IMR-90 (cell line): ENCODE results near the gene DTX3L. TPM values are rescaled to one million over a fixed set of nuclear protein-coding genes. Genes with fewer than 3 reads are reported as not detected.
A peak's percentile ranks its signal among the peaks of the same experiment; 100 is the strongest.

Experiments
- ATAC-seq: fragments of 200-7000 bp; cut with Tn5 transposase; 2 replicates; pipeline ENCODE4 v1.9.1; 2020; ENCODE audit warnings: low read depth, mild to moderate bottlenecking, moderate library complexity
- BruUV-seq: library from RNA; stranded (reverse); fragments of 400-500 nt; replicated peaks from 2 replicates; lab custom pipeline; 2021; lab: Mats Ljungman, UMichigan
- CTCF ChIA-PET: fragments of 300-600 bp; formaldehyde crosslinking; extraction: SDS; loops from one replicate; lab custom pipeline; 2021; ENCODE audit warnings: antibody characterized with exemption; lab: Yijun Ruan, JAX
- POLR2A ChIA-PET: fragments of 300-600 bp; sonication (Branson Sonifier 250); formaldehyde crosslinking; loops from one replicate; lab custom pipeline; 2022; ENCODE audit warnings: antibody characterized with exemption; ENCODE audit not compliant: unreplicated experiment; lab: Charles Lee
- DNase-seq: peaks from one replicate; pipeline ENCODE4 v3.0.0; 2013
- H2AFZ ChIP-seq: replicated peaks from 2 replicates; pipeline ENCODE3; 2013; ENCODE audit warnings: low read length, mild to moderate bottlenecking; ENCODE audit not compliant: poor library complexity
- H2AK5ac ChIP-seq: 2 replicates; pipeline ENCODE4 v1.6.1; 2013; ENCODE audit warnings: low read depth, low read length, inconsistent platforms
- H2AK9ac ChIP-seq: replicated peaks from 2 replicates; pipeline ENCODE3; 2013; ENCODE audit warnings: mild to moderate bottlenecking, low read depth, low read length, moderate library complexity; ENCODE audit not compliant: poor library complexity
- H2BK120ac ChIP-seq: 2 replicates; pipeline ENCODE4 v1.6.1; 2013; ENCODE audit warnings: low read depth, low read length, inconsistent platforms
- H2BK15ac ChIP-seq: 3 replicates; pipeline ENCODE4 v1.6.1; 2013; ENCODE audit warnings: low read depth, low read length, inconsistent platforms
- H2BK20ac ChIP-seq: 2 replicates; pipeline ENCODE4 v1.6.1; 2013; ENCODE audit warnings: low read depth, mild to moderate bottlenecking, inconsistent platforms, low read length, moderate library complexity
- H2BK5ac ChIP-seq: 2 replicates; pipeline ENCODE4 v1.6.1; 2013; ENCODE audit warnings: mild to moderate bottlenecking, low read depth, low read length, inconsistent platforms; ENCODE audit not compliant: poor library complexity, severe bottlenecking
- H3K14ac ChIP-seq: replicated peaks from 2 replicates; pipeline ENCODE4 v1.6.1; 2013; ENCODE audit warnings: low read depth, low read length, inconsistent platforms
- H3K18ac ChIP-seq: 2 replicates; pipeline ENCODE4 v1.6.1; 2013; ENCODE audit warnings: low read depth, low read length, control low read depth
- H3K23ac ChIP-seq: 2 replicates; pipeline ENCODE4 v1.6.1; 2013; ENCODE audit warnings: low read depth, low read length, inconsistent platforms
- H3K27ac ChIP-seq: 2 replicates; pipeline ENCODE4 v1.5.1; 2013; ENCODE audit warnings: mild to moderate bottlenecking, control low read depth, low read length; ENCODE audit not compliant: insufficient read depth
- H3K27me3 ChIP-seq: 2 replicates; pipeline ENCODE4 v1.6.1; 2013; ENCODE audit warnings: low read length; ENCODE audit not compliant: control insufficient read depth, insufficient read depth
- H3K36me3 ChIP-seq: 2 replicates; pipeline ENCODE4 v1.6.1; 2013; ENCODE audit warnings: low read length, mixed read lengths; ENCODE audit not compliant: control insufficient read depth, insufficient read depth
- H3K4ac ChIP-seq: 2 replicates; pipeline ENCODE4 v1.6.1; 2013; ENCODE audit warnings: low read depth, low read length, inconsistent platforms
- H3K4me1 ChIP-seq: 2 replicates; pipeline ENCODE4 v1.6.1; 2013; ENCODE audit warnings: low read length, mixed read lengths; ENCODE audit not compliant: control insufficient read depth, insufficient read depth
- H3K4me2 ChIP-seq: 2 replicates; pipeline ENCODE4 v1.6.1; 2013; ENCODE audit warnings: low read depth, mild to moderate bottlenecking, control low read depth, low read length, moderate library complexity
- H3K4me3 ChIP-seq: 2 replicates; pipeline ENCODE4 v1.5.1; 2013; ENCODE audit warnings: low read depth, mild to moderate bottlenecking, control low read depth, low read length, moderate library complexity; ENCODE audit not compliant: insufficient read depth
- H3K56ac ChIP-seq: 2 replicates; pipeline ENCODE4 v1.6.1; 2013; ENCODE audit warnings: low read length, inconsistent platforms; ENCODE audit not compliant: insufficient read depth; ENCODE audit errors: extremely low read depth
- H3K79me1 ChIP-seq, 2 experiments: 2 replicates each; pipeline ENCODE4 v1.6.1; 2013; ENCODE audit warnings: low read length in 2 of 2, inconsistent platforms in 1 of 2, low read depth in 1 of 2
- H3K9ac ChIP-seq: 2 replicates; pipeline ENCODE4 v1.6.1; 2013; ENCODE audit warnings: low read depth, low read length, control low read depth
- H3K9me1 ChIP-seq: 2 replicates; pipeline ENCODE4 v1.6.1; 2013; ENCODE audit warnings: low read length, inconsistent platforms; ENCODE audit not compliant: insufficient read depth
- H3K9me3 ChIP-seq: 2 replicates; pipeline ENCODE4 v1.6.1; 2013; ENCODE audit warnings: low read length; ENCODE audit not compliant: control insufficient read depth, insufficient read depth
- H4K20me1 ChIP-seq: 2 replicates; pipeline ENCODE4 v1.6.1; 2013; ENCODE audit warnings: low read length, inconsistent platforms; ENCODE audit not compliant: insufficient read depth
- H4K5ac ChIP-seq: 2 replicates; pipeline ENCODE4 v1.6.1; 2013; ENCODE audit warnings: mild to moderate bottlenecking, low read depth, low read length, control low read depth
- H4K8ac ChIP-seq, 2 experiments: 2 replicates each; pipeline ENCODE4 v1.6.1; 2013; ENCODE audit warnings: low read depth in 2 of 2, low read length in 2 of 2, control low read depth in 1 of 2, inconsistent platforms in 1 of 2
- H4K91ac ChIP-seq: 2 replicates; pipeline ENCODE4 v1.6.1; 2013; ENCODE audit warnings: low read depth, low read length, inconsistent platforms; ENCODE audit not compliant: insufficient read depth
- BHLHE40 ChIP-seq: fragments of 150-350 bp; IDR thresholded peaks from 2 replicates; pipeline ENCODE4 v1.6.1; 2016; ENCODE audit warnings: mild to moderate bottlenecking, low read depth, low read length
- CEBPB ChIP-seq: IDR thresholded peaks from 2 replicates; pipeline ENCODE4 v1.6.1; 2012; ENCODE audit warnings: low read depth, low read length, improper control_type of control experiment
- CHD1 ChIP-seq: IDR thresholded peaks from 2 replicates; pipeline ENCODE4 v1.6.1; 2012; ENCODE audit warnings: low read depth, low read length, improper control_type of control experiment
- CTCF ChIP-seq: conservative IDR thresholded peaks from 2 replicates; pipeline ENCODE4 v1.5.1; 2012; ENCODE audit warnings: mild to moderate bottlenecking, low read depth, low read length, improper control_type of control experiment
- ELK1 ChIP-seq: fragments of 150-350 bp; IDR thresholded peaks from 2 replicates; pipeline ENCODE4 v1.6.1; 2016; ENCODE audit warnings: low read depth, mild to moderate bottlenecking, low read length, moderate library complexity, borderline replicate concordance
- FOS ChIP-seq: fragments of 150-350 bp; IDR thresholded peaks from 2 replicates; pipeline ENCODE4 v1.6.1; 2016; ENCODE audit warnings: low read depth, low read length
- MAFK ChIP-seq: IDR thresholded peaks from 2 replicates; pipeline ENCODE4 v1.6.1; 2012; ENCODE audit warnings: low read depth, low read length, improper control_type of control experiment
- MXI1 ChIP-seq: IDR thresholded peaks from 2 replicates; pipeline ENCODE4 v1.6.1; 2012; ENCODE audit warnings: low read depth, mild to moderate bottlenecking, low read length, moderate library complexity, borderline replicate concordance
- NFE2L2 ChIP-seq: fragments of 150-350 bp; IDR thresholded peaks from 2 replicates; pipeline ENCODE4 v1.6.1; 2016; ENCODE audit warnings: low read depth, mild to moderate bottlenecking, low read length
- POLR2A ChIP-seq: IDR thresholded peaks from 2 replicates; pipeline ENCODE4 v1.6.1; 2012; ENCODE audit warnings: mild to moderate bottlenecking, low read depth, low read length
- RAD21 ChIP-seq: IDR thresholded peaks from 2 replicates; pipeline ENCODE4 v1.6.1; 2012; ENCODE audit warnings: low read length, improper control_type of control experiment
- RCOR1 ChIP-seq: IDR thresholded peaks from 2 replicates; pipeline ENCODE4 v1.6.1; 2012; ENCODE audit warnings: mild to moderate bottlenecking, low read length, improper control_type of control experiment; ENCODE audit not compliant: insufficient replicate concordance
- RFX5 ChIP-seq: IDR thresholded peaks from 2 replicates; pipeline ENCODE4 v1.8.0; 2012; ENCODE audit warnings: low read depth, mild to moderate bottlenecking, low read length, moderate library complexity
- SMC3 ChIP-seq: fragments of 150-350 bp; IDR thresholded peaks from 2 replicates; pipeline ENCODE4 v1.6.1; 2016; ENCODE audit warnings: low read depth, mild to moderate bottlenecking, antibody characterized with exemption, low read length, moderate library complexity
- USF2 ChIP-seq: fragments of 150-350 bp; IDR thresholded peaks from 2 replicates; pipeline ENCODE4 v1.6.1; 2017; ENCODE audit warnings: mild to moderate bottlenecking, antibody characterized with exemption, low read length, low read depth
- WGBS, 2 experiments: methylation state at CpG; one replicate each; pipeline versions ENCODE4 v1.1.5 to v1.1.7; 2013; ENCODE audit warnings: missing lambda C conversion rate in 2 of 2; ENCODE audit not compliant: insufficient read length in 1 of 2; ENCODE audit errors: extremely low coverage in 2 of 2; 5-methylcytosine and 5-hydroxymethylcytosine counted together
- dilution Hi-C: fragments of 300-500 bp; cut with HindIII; formaldehyde crosslinking; loops from one replicate; pipeline ENCODE4 v1.14.3; 2018; ENCODE audit warnings: low sequenced_read_pairs; ENCODE audit not compliant: unreplicated experiment
- in situ Hi-C: fragments of 300-500 bp; cut with MboI; formaldehyde crosslinking; loops from 3 replicates; pipeline ENCODE4 v1.14.3; 2019; ENCODE audit warnings: low sequenced_read_pairs, inconsistent platforms, mixed read lengths
- intact Hi-C: fragments of 100-400 bp; cut with micrococcal nuclease; formaldehyde crosslinking; loops from 2 replicates; pipeline ENCODE4 v1.10.0; 2022
- polyA plus RNA-seq, 3 experiments: library from polyadenylated mRNA; depleted of rRNA; stranded (reverse); fragments of >200 nt; gene quantifications; 2 replicates each; pipeline ENCODE4 v1.2.3, GENCODE V29; 2012; ENCODE audit warnings: low replicate concordance in 1 of 3
- total RNA-seq: library from RNA; depleted of rRNA; stranded (reverse); fragments of >200 nt; gene quantifications from 2 replicates; pipeline ENCODE4 v1.2.3, GENCODE V29; 2012

The DTX3L gene
- total and polyA plus RNA-seq, 2 of the 4 experiments (the other 2 are of a cell fraction) = 4.1 to 7.9 TPM

GRCh38 chr3:122560680-122561079, 3.5 kb upstream of the DTX3L start:
- Histone ChIP-seq H3K9me1 (no peaks in the 10 kb centered on the region), H3K14ac (no peak overlapping the region), H2BK20ac (no peak overlapping the region), H3K9ac (no peak overlapping the region), H3K27me3 (no peaks in the 10 kb centered on the region), H3K9me3 (no peaks in the 10 kb centered on the region), H2BK5ac (no peak overlapping the region), H4K8ac (no peak overlapping the region), H3K79me1 (peaks cover 11 to 18% of the 10 kb centered on the region in 2 experiments; a peak in 3 of 4 replicates), H3K4me1 (peaks cover 4% of the 10 kb centered on the region), H3K18ac (no peak overlapping the region), H4K5ac (no peak overlapping the region), H2AK5ac (no peak overlapping the region), H2BK15ac (no peak overlapping the region), H2AK9ac (no peak overlapping the region), H4K20me1 (no peaks in the 10 kb centered on the region), H4K91ac (no peak overlapping the region), H3K4ac (no peak overlapping the region), H3K36me3 (peaks cover 7% of the 10 kb centered on the region; the same call in 1 of the 2 replicates), H2AFZ (no peak overlapping the region), H3K56ac (no peak overlapping the region), H3K4me2 (no peak overlapping the region), H2BK120ac (no peak overlapping the region), H3K23ac (no peak overlapping the region), H3K4me3 (no peak overlapping the region), H3K27ac (no peak overlapping the region)
- peak; percentile 25; the same call in 1 of the 2 replicates for ATAC-seq
- in situ Hi-C loops = no loop called here
- TF ChIP-seq MAFK (no peak), FOS (no peak), POLR2A (no peak), SMC3 (peak; percentile 76), ELK1 (no peak), CEBPB (no peak), USF2 (no peak), NFE2L2 (no peak), RFX5 (no peak), MXI1 (no peak), BHLHE40 (no peak), RAD21 (peak; percentile 66), RCOR1 (no peak), CHD1 (no peak), CTCF (peak; percentile 68)
- CTCF ChIA-PET = interaction anchor here (7.3 kb wide), 1 partner anchor 119 kb away, joined by 34 read pairs; no protein-coding TSS in a partner anchor
- intact Hi-C loops = loop anchor here (1.0 to 10.0 kb wide), 5 partner anchors 102 to 464 kb away; partner anchors contain the start of gene SEMA5B
- POLR2A ChIA-PET = interaction anchor here (0.7 kb wide), 1 partner anchor 218 kb away, joined by 3 read pairs; no protein-coding TSS in a partner anchor
- DNase-seq = peak; percentile 71
- no TSS peak for BruUV-seq
- no CpG with 5 or more reads among the region's 1 CpG for WGBS, 2 experiments
- dilution Hi-C loops = no loop called here
